Lung (tissue), 12 donors: ENCODE results near the gene CORO1C. TPM values are rescaled to one million over a fixed set of nuclear protein-coding genes. Genes with fewer than 3 reads are reported as not detected.

Source experiments
- ATAC-seq: fragments of 200-7000 bp; cut with Tn5 transposase; one replicate; pipeline ENCODE4 v1.9.1; 2020; ENCODE audit warnings: moderate number of reproducible peaks; ENCODE audit not compliant: insufficient read depth, low FRiP score
- DNase-seq, 3 donors: peaks; one replicate each; pipeline ENCODE4 v3.0.0-alpha.2; 2013 to 2017
- H3K27ac ChIP-seq, 2 donors: one replicate each; pipeline ENCODE4 v1.5.1; 2013; ENCODE audit warnings: mild to moderate bottlenecking in 2 of 2, moderate library complexity in 2 of 2, control low read depth in 1 of 2, inconsistent platforms in 1 of 2, low read depth in 1 of 2, low read length in 1 of 2
- H3K27me3 ChIP-seq, 3 donors: one replicate each; pipeline ENCODE4 v1.5.1; 2013; ENCODE audit warnings: low read length in 2 of 3; ENCODE audit not compliant: control insufficient read depth in 3 of 3, insufficient read depth in 3 of 3
- H3K36me3 ChIP-seq, 4 donors: one replicate each; pipeline ENCODE4 v1.5.1; 2013; ENCODE audit warnings: low read length in 4 of 4, mild to moderate bottlenecking in 1 of 4, moderate library complexity in 1 of 4; ENCODE audit not compliant: control insufficient read depth in 4 of 4, insufficient read depth in 4 of 4
- H3K4me1 ChIP-seq, 5 donors: one replicate each; pipeline ENCODE4 v1.5.1; 2013; ENCODE audit warnings: low read length in 5 of 5, mild to moderate bottlenecking in 2 of 5, moderate library complexity in 1 of 5; ENCODE audit not compliant: control insufficient read depth in 5 of 5, insufficient read depth in 5 of 5
- H3K4me3 ChIP-seq: one replicate; pipeline ENCODE4 v1.5.1; 2013; ENCODE audit warnings: mild to moderate bottlenecking, control low read depth, moderate library complexity
- H3K9ac ChIP-seq, 2 donors: one replicate each; pipeline ENCODE4 v1.5.1; 2013; ENCODE audit warnings: low read length in 2 of 2, control low read depth in 1 of 2; ENCODE audit not compliant: insufficient read depth in 1 of 2
- H3K9me3 ChIP-seq, 4 donors: one replicate each; pipeline ENCODE4 v1.5.1; 2013; ENCODE audit warnings: low read length in 3 of 4, mild to moderate bottlenecking in 1 of 4, moderate library complexity in 1 of 4; ENCODE audit not compliant: control insufficient read depth in 4 of 4, insufficient read depth in 3 of 4
- WGBS, 2 donors: extraction: QIAGEN DNeasy Blood & Tissue Kit; methylation state at CpG; one replicate each; pipeline ENCODE4 v1.1.7; 2013; 5-methylcytosine and 5-hydroxymethylcytosine counted together
- polyA plus RNA-seq, 2 donors: library from polyadenylated mRNA; stranded (reverse); fragments of 200-250 nt; gene quantifications; one replicate each; pipeline ENCODE4 v1.2.1, GENCODE V29; 2013
- total RNA-seq, 2 donors: library from RNA; depleted of rRNA in 1 of 2; stranded (reverse); fragments of >200 nt in 1 of 2; gene quantifications; one replicate each; pipeline ENCODE4 v1.2.1, GENCODE V29; 2014 to 2021
- TF ChIP-seq, protein P1 (sequence below): IDR thresholded peaks from 2 replicates; pipeline ENCODE4 v1.5.1; 2012; ENCODE audit warnings: mild to moderate bottlenecking; ENCODE audit errors: control extremely low read depth, extremely low read depth
- donor health status: control.
- donor health status: control.
- donor health status: Bipolar disorder and iron deficiency.
- donor health status: healthy.
- donor health status: DM: yes; HTN: yes; CAD: no.

The CORO1C gene
- total and polyA plus RNA-seq, 4 donors = 36.4 to 227 (median 105) TPM

DNA sequence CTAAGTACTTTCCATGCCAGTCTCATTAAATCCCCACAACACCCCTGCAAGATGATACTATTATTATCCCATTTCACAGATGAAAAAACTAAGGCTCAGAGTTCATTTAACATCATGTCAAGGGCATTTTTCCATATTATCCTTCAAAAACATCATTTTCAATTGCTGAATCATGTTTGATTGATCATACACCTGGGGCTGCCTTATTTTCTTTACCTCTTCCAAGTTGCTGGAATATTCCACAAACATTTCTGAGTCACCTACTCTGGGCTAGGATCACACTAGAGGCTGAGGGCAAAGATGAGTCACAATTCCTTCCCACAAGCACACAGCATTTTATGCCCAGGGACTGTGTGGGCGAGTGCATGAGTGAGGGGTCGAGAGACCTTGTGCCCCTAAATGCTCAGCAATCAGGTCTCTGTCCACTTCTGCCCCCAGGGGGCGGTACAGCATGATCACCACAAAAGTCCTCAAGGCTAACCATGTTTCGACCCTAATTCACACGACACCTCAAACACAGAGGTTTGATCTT lies 119.4 kb downstream of the CORO1C start:
- H3K4me3 ChIP-seq = no peak overlapping the region
- 53 to 75% methylated on average over 5 of the region's 5 CpGs for WGBS, 2 donors
- H3K9me3 ChIP-seq = no peaks in the 10 kb centered on the region
- ATAC-seq (peak; percentile 55), DNase-seq (no peak)
- H3K4me1 ChIP-seq = peaks cover 0 to 29% (median 7%) of the 10 kb centered on the region in 5 donors
- no peaks in the 10 kb centered on the region for H3K36me3 ChIP-seq
- no peak overlapping the region for H3K27ac ChIP-seq
- H3K9ac ChIP-seq = no peak overlapping the region
- H3K27me3 ChIP-seq = no peaks in the 10 kb centered on the region
- TF ChIP-seq, protein P1, sequence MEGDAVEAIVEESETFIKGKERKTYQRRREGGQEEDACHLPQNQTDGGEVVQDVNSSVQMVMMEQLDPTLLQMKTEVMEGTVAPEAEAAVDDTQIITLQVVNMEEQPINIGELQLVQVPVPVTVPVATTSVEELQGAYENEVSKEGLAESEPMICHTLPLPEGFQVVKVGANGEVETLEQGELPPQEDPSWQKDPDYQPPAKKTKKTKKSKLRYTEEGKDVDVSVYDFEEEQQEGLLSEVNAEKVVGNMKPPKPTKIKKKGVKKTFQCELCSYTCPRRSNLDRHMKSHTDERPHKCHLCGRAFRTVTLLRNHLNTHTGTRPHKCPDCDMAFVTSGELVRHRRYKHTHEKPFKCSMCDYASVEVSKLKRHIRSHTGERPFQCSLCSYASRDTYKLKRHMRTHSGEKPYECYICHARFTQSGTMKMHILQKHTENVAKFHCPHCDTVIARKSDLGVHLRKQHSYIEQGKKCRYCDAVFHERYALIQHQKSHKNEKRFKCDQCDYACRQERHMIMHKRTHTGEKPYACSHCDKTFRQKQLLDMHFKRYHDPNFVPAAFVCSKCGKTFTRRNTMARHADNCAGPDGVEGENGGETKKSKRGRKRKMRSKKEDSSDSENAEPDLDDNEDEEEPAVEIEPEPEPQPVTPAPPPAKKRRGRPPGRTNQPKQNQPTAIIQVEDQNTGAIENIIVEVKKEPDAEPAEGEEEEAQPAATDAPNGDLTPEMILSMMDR = peak; percentile 32

GRCh38 chr12:108610856-108611605 lies 120.3 kb downstream of the CORO1C start:
- no peaks in the 10 kb centered on the region for H3K36me3 ChIP-seq
- peak overlapping the region in 1 of 2 donors; percentile 23 for H3K9ac ChIP-seq
- TF ChIP-seq, protein P1 = no peak
- no peak for ATAC-seq
- H3K27ac ChIP-seq = no peak overlapping the region
- H3K4me1 ChIP-seq = peaks cover 0 to 29% (median 7%) of the 10 kb centered on the region in 5 donors
- no peaks in the 10 kb centered on the region for H3K9me3 ChIP-seq
- 84 to 86% methylated on average over 15 of the region's 15 CpGs for WGBS, 2 donors
- H3K27me3 ChIP-seq = no peaks in the 10 kb centered on the region
- DNase-seq = no peak
- no peak overlapping the region for H3K4me3 ChIP-seq

DNA sequence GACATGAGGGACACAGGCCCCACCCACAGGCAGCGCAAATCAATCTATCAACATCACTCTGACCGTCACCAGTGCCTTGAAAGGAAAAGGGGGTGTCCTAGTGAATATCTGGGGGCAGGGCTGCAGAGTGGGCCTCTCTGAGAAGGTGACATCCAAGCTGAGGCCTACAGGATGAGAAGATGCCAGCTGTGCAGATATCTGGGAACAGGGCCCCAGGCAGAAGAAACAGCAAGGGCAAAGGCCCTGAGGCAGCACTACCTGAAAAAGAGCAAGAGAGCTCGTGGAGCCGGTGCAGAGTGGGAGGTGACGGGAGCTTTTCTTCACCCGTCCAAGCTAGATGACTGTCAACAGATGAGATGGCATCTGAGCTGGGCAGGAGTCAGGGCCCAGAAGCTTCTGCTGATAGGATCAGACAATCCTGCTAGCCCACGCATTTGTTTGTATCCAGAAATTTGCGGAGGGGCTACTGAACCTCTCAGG lies 120.9 kb downstream of the CORO1C start:
- DNase-seq (no peak), ATAC-seq (no peak)
- Histone ChIP-seq H3K36me3 (no peaks in the 10 kb centered on the region), H3K4me1 (peaks cover 0 to 29% (median 7%) of the 10 kb centered on the region in 5 donors), H3K4me3 (no peak overlapping the region), H3K9ac (no peak overlapping the region), H3K27ac (no peak overlapping the region), H3K9me3 (no peaks in the 10 kb centered on the region), H3K27me3 (no peaks in the 10 kb centered on the region)
- TF ChIP-seq, protein P1 = no peak
- WGBS, 2 donors = 86 to 93% methylated on average over 8 of the region's 8 CpGs
